HepG2 (cell line): Measurements from ENCODE around the gene RSPRY1. TPM values are rescaled to one million over a fixed set of nuclear protein-coding genes. Genes with fewer than 3 reads are reported as not detected.

Experiments used
- ATAC-seq: fragments of 200-7000 bp; cut with Tn5 transposase; 3 replicates; pipeline ENCODE4 v1.9.1; 2020; ENCODE audit warnings: mild to moderate bottlenecking, moderate library complexity
- BruUV-seq: library from RNA; stranded (reverse); fragments of 400-500 nt; replicated peaks from 2 replicates; lab custom pipeline; 2021; lab: Mats Ljungman, UMichigan
- CTCF ChIA-PET: fragments of 300-600 bp; formaldehyde crosslinking; extraction: SDS; loops from one replicate; lab custom pipeline; 2021; ENCODE audit warnings: low total read pairs, inconsistent platforms, low intra/inter-chr PET ratio; lab: Yijun Ruan, JAX
- POLR2A ChIA-PET: fragments of 350-600 bp; sonication (Branson Sonifier 250); formaldehyde crosslinking; loops from one replicate; lab custom pipeline; 2020; ENCODE audit warnings: antibody characterized with exemption, inconsistent platforms; lab: Yijun Ruan, JAX
- DNase-seq: peaks from one replicate; pipeline ENCODE4 v3.0.0-alpha.2; 2015; ENCODE audit warnings: low spot score
- FAIRE-seq: peaks from 3 replicates; lab custom pipeline; 2011; peaks lifted over from hg19 to GRCh38; lab: Jason Lieb, UNC
- H2AFZ ChIP-seq: one replicate; pipeline ENCODE4 v1.6.1; 2011; ENCODE audit warnings: low read length, inconsistent platforms
- H3K27ac ChIP-seq: fragments of 300-600 bp; 3 replicates; pipeline ENCODE4 v1.8.0; 2011; ENCODE audit warnings: mixed run types, mild to moderate bottlenecking, mixed read lengths, low read length, inconsistent platforms; ENCODE audit not compliant: insufficient read depth; ENCODE audit errors: extremely low read length
- H3K27me3 ChIP-seq, 2 experiments: fragments of 200-600 bp in 1 of 2; 2 replicates in 1 of 2; 3 replicates in 1 of 2; pipeline versions ENCODE4 v1.6.0 to v1.8.0; 2011; ENCODE audit warnings: low read length in 2 of 2, mild to moderate bottlenecking in 2 of 2, moderate library complexity in 2 of 2, inconsistent platforms in 1 of 2; ENCODE audit not compliant: insufficient read depth in 2 of 2, control insufficient read depth in 1 of 2
- H3K36me3 ChIP-seq, 2 experiments: fragments of 200-600 bp in 1 of 2; replicated peaks in 1 of 2; 2 replicates in 1 of 2; 3 replicates in 1 of 2; pipeline versions ENCODE4 v1.5.1 to v1.8.0; 2011; ENCODE audit warnings: low read length in 2 of 2, inconsistent platforms in 1 of 2; ENCODE audit not compliant: insufficient read depth in 2 of 2, control insufficient read depth in 1 of 2
- H3K4me1 ChIP-seq: 2 replicates; pipeline ENCODE4 v1.5.1; 2012; ENCODE audit warnings: low read length, inconsistent platforms; ENCODE audit not compliant: insufficient read depth
- H3K4me2 ChIP-seq: 2 replicates; pipeline ENCODE4 v1.6.0; 2011; ENCODE audit warnings: low read depth, low read length, inconsistent platforms
- H3K4me3 ChIP-seq, 3 experiments: fragments of 200-600 bp in 1 of 3; sonication (generic), shearing (Covaris generic) in 1 of 3; replicated peaks in 1 of 3; 2 replicates each; pipeline ENCODE4 v1.5.1; 2011 to 2016; ENCODE audit warnings: low read length in 3 of 3, inconsistent platforms in 2 of 3, low read depth in 2 of 3, mild to moderate bottlenecking in 2 of 3, control low read depth in 1 of 3, mixed read lengths in 1 of 3; ENCODE audit not compliant: insufficient read depth in 1 of 3
- H3K79me2 ChIP-seq: one replicate; pipeline ENCODE4 v1.6.1; 2011; ENCODE audit warnings: low read length, inconsistent platforms; ENCODE audit not compliant: insufficient read depth
- H3K9ac ChIP-seq: 2 replicates; pipeline ENCODE4 v1.6.0; 2011; ENCODE audit warnings: mild to moderate bottlenecking, low read depth, low read length, inconsistent platforms; ENCODE audit not compliant: insufficient read depth
- H3K9me3 ChIP-seq: 2 replicates; pipeline ENCODE4 v1.5.1; 2012; ENCODE audit warnings: mild to moderate bottlenecking, low read length
- H4K20me1 ChIP-seq: 2 replicates; pipeline ENCODE4 v1.6.0; 2011; ENCODE audit warnings: inconsistent platforms, mild to moderate bottlenecking, low read length, moderate library complexity; ENCODE audit not compliant: insufficient read depth
- CCDC6 ChIP-seq: sonication (generic); formaldehyde crosslinking; IDR thresholded peaks from 2 replicates; pipeline ENCODE4 v1.8.1; 2022; ENCODE audit warnings: mild to moderate bottlenecking, missing genetic modification reagents, moderate library complexity
- PITX1 ChIP-seq: sonication (generic); formaldehyde crosslinking; IDR thresholded peaks from 2 replicates; pipeline ENCODE4 v1.5.1; 2020; ENCODE audit warnings: mild to moderate bottlenecking, missing genetic modification reagents
- SMARCC2 ChIP-seq: fragments of 450-650 bp; IDR thresholded peaks from 2 replicates; pipeline ENCODE4 v1.6.1; 2017; ENCODE audit warnings: antibody characterized with exemption, mild to moderate bottlenecking
- SP1 ChIP-seq, 2 experiments: fragments of 450-650 bp in 1 of 2; sonication (generic) in 1 of 2; formaldehyde crosslinking in 1 of 2; IDR thresholded peaks; 2 replicates each; pipeline versions ENCODE4 v1.4.0 to v1.6.1; 2016 to 2020; ENCODE audit warnings: missing genetic modification reagents in 1 of 2
- TAF15 ChIP-seq: fragments of 200-400 bp; formaldehyde crosslinking; IDR thresholded peaks from one replicate; pipeline ENCODE4 v1.6.1; 2018; ENCODE audit warnings: mild to moderate bottlenecking, low read depth, low read length; ENCODE audit not compliant: poor library complexity, severe bottlenecking
- TSC22D2 ChIP-seq: sonication (generic); formaldehyde crosslinking; IDR thresholded peaks from 2 replicates; pipeline ENCODE4 v1.5.1; 2020; ENCODE audit warnings: missing genetic modification reagents, mild to moderate bottlenecking, borderline replicate concordance
- ZFP90 ChIP-seq: sonication (generic); formaldehyde crosslinking; IDR thresholded peaks from 2 replicates; pipeline ENCODE4 v1.8.0; 2022; ENCODE audit warnings: missing genetic modification reagents, mild to moderate bottlenecking, inconsistent platforms, borderline replicate concordance
- ZNF260 ChIP-seq: sonication (generic); formaldehyde crosslinking; IDR thresholded peaks from 2 replicates; pipeline ENCODE4 v1.4.0; 2020; ENCODE audit warnings: missing genetic modification reagents, low read depth, mild to moderate bottlenecking, borderline replicate concordance
- ZNF556 ChIP-seq: sonication (generic); formaldehyde crosslinking; IDR thresholded peaks from 2 replicates; pipeline ENCODE4 v1.4.0; 2020; ENCODE audit warnings: mild to moderate bottlenecking, missing genetic modification reagents, borderline replicate concordance
- ZNF598 ChIP-seq: sonication (generic); formaldehyde crosslinking; IDR thresholded peaks from 2 replicates; pipeline ENCODE4 v1.5.1; 2020; ENCODE audit warnings: mild to moderate bottlenecking, missing genetic modification reagents, borderline replicate concordance
- ZNF605 ChIP-seq: sonication (generic); formaldehyde crosslinking; IDR thresholded peaks from 2 replicates; pipeline ENCODE4 v1.8.0; 2022; ENCODE audit warnings: mild to moderate bottlenecking, missing genetic modification reagents
- ZNF629 ChIP-seq: sonication (generic); formaldehyde crosslinking; conservative IDR thresholded peaks from 2 replicates; pipeline ENCODE4 v1.5.0; 2020; ENCODE audit warnings: missing genetic modification reagents
- ZNF772 ChIP-seq: sonication (generic); formaldehyde crosslinking; IDR thresholded peaks from 2 replicates; pipeline ENCODE4 v1.5.0; 2020; ENCODE audit warnings: mild to moderate bottlenecking, missing genetic modification reagents
- ZNF891 ChIP-seq: sonication (generic); formaldehyde crosslinking; IDR thresholded peaks from 2 replicates; pipeline ENCODE4 v1.5.0; 2020; ENCODE audit warnings: mild to moderate bottlenecking, missing genetic modification reagents
- WGBS: methylation state at CpG from one replicate; pipeline ENCODE4 v1.1.6; 2017; ENCODE audit warnings: low lambda C conversion rate; 5-methylcytosine and 5-hydroxymethylcytosine counted together
- in situ Hi-C: cut with HindIII; loops from 2 replicates; pipeline ENCODE4 v1.10.0; 2017; ENCODE audit warnings: low pct_unique_long_range_greater_than_20kb; ENCODE audit not compliant: extremely low pct_ligation_motif_present
- intact Hi-C: fragments of 100-400 bp; cut with micrococcal nuclease; formaldehyde crosslinking; loops from one replicate; pipeline ENCODE4 v1.10.0; 2022; ENCODE audit not compliant: unreplicated experiment
- polyA plus RNA-seq, 8 experiments: library from polyadenylated mRNA; depleted of rRNA in 3 of 8; stranded (reverse) in 7 of 8; unstranded in 1 of 8; fragments of >200 nt; fragmentation: Illumina TruSeq in 4 of 8; extraction: Trizol in 4 of 8; gene quantifications; 2 replicates each; pipeline versions ENCODE4 v1.2.1 to v1.2.3, GENCODE V29; 2011 to 2016; ENCODE audit warnings: low read depth in 4 of 8, missing spikeins in 1 of 8, mixed read lengths in 1 of 8; ENCODE audit not compliant: insufficient read depth in 1 of 8
- total RNA-seq, 5 experiments: library from RNA; depleted of rRNA; stranded (reverse); fragments of >200 nt; fragmentation: Illumina TruSeq; extraction: Trizol; gene quantifications; 2 replicates each; pipeline ENCODE4 v1.2.3, GENCODE V29; 2016; ENCODE audit warnings: low read depth in 1 of 5
- TF ChIP-seq, protein P1 (sequence below): sonication (generic); formaldehyde crosslinking; IDR thresholded peaks from 2 replicates; pipeline ENCODE4 v1.8.0; 2022; ENCODE audit warnings: mild to moderate bottlenecking, missing genetic modification reagents; ENCODE audit not compliant: insufficient replicate concordance

The RSPRY1 gene
- total and polyA plus RNA-seq, 2 of the 13 experiments (the other 11 are each of a cell fraction or from before 2014, with no cell fraction given) = 53.4 to 61.0 TPM

DNA sequence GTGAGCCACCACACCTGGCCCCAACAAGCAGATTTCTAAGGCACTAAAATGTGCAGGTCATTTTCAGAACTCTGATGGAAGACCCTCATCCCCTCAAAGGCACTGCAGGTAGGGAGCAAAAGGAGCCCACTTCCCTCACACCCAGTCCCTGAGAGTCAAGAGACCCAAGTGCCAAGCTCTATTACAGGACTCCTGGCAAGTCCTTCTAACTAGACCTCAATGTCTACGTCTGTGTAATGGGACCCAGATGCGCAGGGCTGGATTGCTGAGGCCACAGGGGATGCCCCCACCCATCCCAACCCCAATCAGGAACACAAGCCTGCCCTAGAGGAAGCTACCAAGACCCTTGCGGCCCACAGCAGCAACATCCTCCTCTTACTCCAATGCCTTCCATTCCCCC, 95.7 kb downstream of the RSPRY1 start:
- no peaks in the 10 kb centered on the region for H4K20me1 ChIP-seq
- intact Hi-C loops (loop anchor here (5.0 kb wide), 2 partner anchors 94 to 199 kb away; partner anchors contain the start of genes PSME3IP1 and RSPRY1), in situ Hi-C loops (loop anchor here (5.0 kb wide), 1 partner anchor 94 kb away; the partner anchor contains the start of genes PSME3IP1 and RSPRY1)
- FAIRE-seq (no peak), DNase-seq (no peak), ATAC-seq (no peak)
- CTCF ChIA-PET = no interaction called here
- H3K36me3 ChIP-seq = peaks cover 0 to 3% of the 10 kb centered on the region in 2 experiments; a peak in 1 of 5 replicates
- no peak overlapping the region for H2AFZ ChIP-seq
- no peaks in the 10 kb centered on the region for H3K9me3 ChIP-seq
- TF ChIP-seq ZFP90 (CRISPR knock-in tag) (0 out of 2 replicates have a peak, but pooled peaks have one; percentile 8), SMARCC2 (no peak), SP1 (IDR thresholded peaks at IDR 0.05) (no peak), SP1 (CRISPR knock-in tag; IDR thresholded peaks at IDR 0.05) (no peak), ZNF556 (no peak), ZNF605 (CRISPR knock-in tag) (0 out of 2 replicates have a peak, but pooled peaks have one; percentile 19), TSC22D2 (no peak), ZNF598 (CRISPR knock-in tag) (no peak), ZNF772 (CRISPR knock-in tag) (no peak), ZNF891 (CRISPR knock-in tag) (no peak), TAF15 (no peak), ZNF260 (CRISPR knock-in tag) (no peak), ZNF629 (CRISPR knock-in tag) (peak; percentile 81), CCDC6 (CRISPR knock-in tag) (no peak), PITX1 (CRISPR knock-in tag) (no peak)
- TF ChIP-seq, protein P1, sequence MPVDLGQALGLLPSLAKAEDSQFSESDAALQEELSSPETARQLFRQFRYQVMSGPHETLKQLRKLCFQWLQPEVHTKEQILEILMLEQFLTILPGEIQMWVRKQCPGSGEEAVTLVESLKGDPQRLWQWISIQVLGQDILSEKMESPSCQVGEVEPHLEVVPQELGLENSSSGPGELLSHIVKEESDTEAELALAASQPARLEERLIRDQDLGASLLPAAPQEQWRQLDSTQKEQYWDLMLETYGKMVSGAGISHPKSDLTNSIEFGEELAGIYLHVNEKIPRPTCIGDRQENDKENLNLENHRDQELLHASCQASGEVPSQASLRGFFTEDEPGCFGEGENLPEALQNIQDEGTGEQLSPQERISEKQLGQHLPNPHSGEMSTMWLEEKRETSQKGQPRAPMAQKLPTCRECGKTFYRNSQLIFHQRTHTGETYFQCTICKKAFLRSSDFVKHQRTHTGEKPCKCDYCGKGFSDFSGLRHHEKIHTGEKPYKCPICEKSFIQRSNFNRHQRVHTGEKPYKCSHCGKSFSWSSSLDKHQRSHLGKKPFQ (CRISPR knock-in tag) = no peak
- no TSS peak for BruUV-seq
- peaks cover 88% of the 10 kb centered on the region for H3K4me1 ChIP-seq
- H3K27me3 ChIP-seq = no peaks in the 10 kb centered on the region; a peak in 1 of 5 replicates
- peak overlapping the region; percentile 89 for H3K4me2 ChIP-seq
- peak overlapping the region; percentile 76 for H3K27ac ChIP-seq
- POLR2A ChIA-PET = interaction anchor here (0.8 to 3.7 kb wide), 7 partner anchors 8 to 101 kb away, joined by 3 to 23 read pairs (median 14); partner anchors contain the start of genes ARL2BP, PSME3IP1 and RSPRY1
- peak overlapping the region; percentile 78; the same call in 1 of the 2 replicates for H3K9ac ChIP-seq
- WGBS = 100% methylated on average over 3 of the region's 3 CpGs
- H3K79me2 ChIP-seq = peaks cover 55% of the 10 kb centered on the region
- H3K4me3 ChIP-seq = no peak overlapping the region; a peak in 1 of 6 replicates
